SK-N-MC (cell line): ENCODE results near the gene WDR70.

Experiments used
- EZH2 ChIP-seq: fragments of 200-600 bp; sonication (generic); IDR thresholded peaks from one replicate; pipeline ENCODE4 v1.6.1; 2017; ENCODE audit warnings: antibody characterized with exemption
- POLR2AphosphoS5 ChIP-seq: IDR thresholded peaks from 2 replicates; pipeline ENCODE4 v1.6.1; 2012; ENCODE audit warnings: mild to moderate bottlenecking, low read depth, low read length, borderline replicate concordance

DNA sequence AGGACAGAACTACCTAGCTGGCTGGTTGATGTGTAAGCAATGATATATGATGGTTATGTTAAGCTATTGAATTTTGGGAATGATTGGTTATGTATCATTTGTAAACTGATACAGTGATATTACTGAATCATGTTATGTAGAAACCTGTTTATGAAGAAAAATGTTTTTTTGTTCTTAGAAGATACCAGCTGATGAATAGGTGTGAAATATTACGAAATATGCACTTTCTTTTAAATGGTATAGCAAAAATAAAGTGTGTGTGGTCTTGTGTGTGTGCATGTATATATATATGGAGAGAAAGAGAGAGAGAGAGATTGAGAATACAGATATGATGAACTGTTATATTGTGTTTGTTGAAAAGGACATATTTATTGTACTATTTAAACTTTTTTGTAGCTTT lies 164.1 kb downstream of the WDR70 start:
- no peak for TF ChIP-seq EZH2
- no peak for TF ChIP-seq POLR2AphosphoS5
